ENCODE measurements around the gene TBC1D14. TPM values are rescaled to one million over a fixed set of nuclear protein-coding genes. Genes with fewer than 3 reads are reported as not detected.

The TBC1D14 gene
- total RNA-seq, 1 experiment from 2014 or later, result 50.2 TPM

DNA sequence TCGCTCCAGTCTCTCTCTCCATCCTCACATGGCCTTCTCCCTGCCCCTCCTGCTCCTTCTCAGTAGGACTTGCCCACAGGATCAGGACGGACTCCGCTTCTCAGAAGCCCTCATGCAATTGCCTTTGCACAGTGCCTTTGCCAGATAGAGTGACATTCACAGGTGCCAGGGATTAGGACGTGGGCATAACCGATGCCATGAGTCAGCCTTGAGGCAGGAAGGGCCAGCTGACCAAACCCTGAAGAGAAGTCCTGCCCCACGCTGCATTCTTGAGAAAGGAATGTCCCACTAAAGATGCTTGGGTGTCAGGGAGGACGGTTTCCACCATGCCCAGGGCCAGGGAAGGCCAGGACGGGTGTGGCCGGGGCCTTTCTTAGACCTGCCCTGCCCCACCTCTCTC is 164.8 kb downstream of the TBC1D14 start:
- H2BK15ac ChIP-seq (ENCODE audit: low read depth, low read length), result no peak overlapping the region
- H3K18ac ChIP-seq (ENCODE audit: insufficient read length, low read depth, low read length), result no peak overlapping the region
- H3K4ac ChIP-seq (ENCODE audit: low read depth, low read length), result no peak overlapping the region
- no peak overlapping the region for H3K14ac ChIP-seq (ENCODE audit: insufficient read depth, low read length)
- H3K9ac ChIP-seq (ENCODE audit: extremely low read depth, insufficient read length, low read length), result no peak overlapping the region
- H4K20me1 ChIP-seq (ENCODE audit: control insufficient read depth, insufficient read depth, insufficient read length), result no peaks in the 10 kb centered on the region
- no peak overlapping the region for H2BK120ac ChIP-seq (ENCODE audit: low read depth, low read length, poor library complexity, severe bottlenecking)
- Mint-ChIP-seq H3K36me3 (ENCODE audit: insufficient read depth in 1 of 3, low read depth in 3 of 3) (no peaks in the 10 kb centered on the region), H3K27ac (no peak overlapping the region), H3K4me1 (peaks cover 4% of the 10 kb centered on the region in 2 experiments), H3K9me3 (peaks cover 4% of the 10 kb centered on the region in 2 experiments; a peak in 3 of 5 replicates), H3K27me3 (ENCODE audit: low read depth) (peaks cover 56% of the 10 kb centered on the region), H3K4me3 (peak overlapping the region in 1 of 2 experiments; percentile 48; a peak in 1 of 5 replicates)
- no peak overlapping the region for H3K23ac ChIP-seq (ENCODE audit: insufficient read length, low read depth, low read length)
- H4K91ac ChIP-seq (ENCODE audit: insufficient read length, low read depth, low read length), result no peak overlapping the region
- H3K56ac ChIP-seq (ENCODE audit: insufficient read length, low read depth, low read length), result no peak overlapping the region
- H3K79me1 ChIP-seq (ENCODE audit: insufficient read depth, low read depth, low read length, poor library complexity, severe bottlenecking), result no peaks in the 10 kb centered on the region
- DNase-seq, result no peak
- no peaks in the 10 kb centered on the region for H3K4me1 ChIP-seq (ENCODE audit: insufficient read depth, low read length)
- H2BK20ac ChIP-seq (ENCODE audit: low read depth, low read length, poor library complexity, severe bottlenecking), result no peak overlapping the region
- no CpG with 5 or more reads among the region's 9 CpGs for WGBS (ENCODE audit: extremely low coverage, insufficient read length, low lambda C conversion rate)
- no peak overlapping the region for H2BK12ac ChIP-seq (ENCODE audit: insufficient read length, low read depth, low read length)
- H3K4me2 ChIP-seq (ENCODE audit: insufficient read depth, insufficient read length, low read length), result no peak overlapping the region
- no peak overlapping the region for H2BK5ac ChIP-seq (ENCODE audit: insufficient read length, low read length)
- H3K23me2 ChIP-seq (ENCODE audit: insufficient read length, low read depth, low read length, poor library complexity, severe bottlenecking), result no peaks in the 10 kb centered on the region
- H3K79me2 ChIP-seq (ENCODE audit: insufficient read depth, low read length), result no peaks in the 10 kb centered on the region
- no peak overlapping the region for H4K8ac ChIP-seq (replicated peaks; ENCODE audit: insufficient read length, low read depth, low read length)
- no peaks in the 10 kb centered on the region for H3K27me3 ChIP-seq (ENCODE audit: insufficient read depth, low read length)
- H3T11ph ChIP-seq (ENCODE audit: low read length), result no peak overlapping the region
- TF ChIP-seq, protein P1, sequence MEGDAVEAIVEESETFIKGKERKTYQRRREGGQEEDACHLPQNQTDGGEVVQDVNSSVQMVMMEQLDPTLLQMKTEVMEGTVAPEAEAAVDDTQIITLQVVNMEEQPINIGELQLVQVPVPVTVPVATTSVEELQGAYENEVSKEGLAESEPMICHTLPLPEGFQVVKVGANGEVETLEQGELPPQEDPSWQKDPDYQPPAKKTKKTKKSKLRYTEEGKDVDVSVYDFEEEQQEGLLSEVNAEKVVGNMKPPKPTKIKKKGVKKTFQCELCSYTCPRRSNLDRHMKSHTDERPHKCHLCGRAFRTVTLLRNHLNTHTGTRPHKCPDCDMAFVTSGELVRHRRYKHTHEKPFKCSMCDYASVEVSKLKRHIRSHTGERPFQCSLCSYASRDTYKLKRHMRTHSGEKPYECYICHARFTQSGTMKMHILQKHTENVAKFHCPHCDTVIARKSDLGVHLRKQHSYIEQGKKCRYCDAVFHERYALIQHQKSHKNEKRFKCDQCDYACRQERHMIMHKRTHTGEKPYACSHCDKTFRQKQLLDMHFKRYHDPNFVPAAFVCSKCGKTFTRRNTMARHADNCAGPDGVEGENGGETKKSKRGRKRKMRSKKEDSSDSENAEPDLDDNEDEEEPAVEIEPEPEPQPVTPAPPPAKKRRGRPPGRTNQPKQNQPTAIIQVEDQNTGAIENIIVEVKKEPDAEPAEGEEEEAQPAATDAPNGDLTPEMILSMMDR (conservative IDR thresholded peaks at IDR 0.05), result no peak
- H3K9me3 ChIP-seq (ENCODE audit: control insufficient read depth, low read depth, low read length), result no peaks in the 10 kb centered on the region
- H3K27ac ChIP-seq (ENCODE audit: insufficient read length, low read depth, low read length), result no peak overlapping the region
- no peak overlapping the region for H2AK5ac ChIP-seq (ENCODE audit: insufficient read length, low read length)
- H2AFZ ChIP-seq (ENCODE audit: low read length), result no peak overlapping the region
- H4K5ac ChIP-seq (ENCODE audit: insufficient read length, low read depth, low read length), result no peak overlapping the region
